ENCODE measurements around the gene CAMSAP1. TPM values are rescaled to one million over a fixed set of nuclear protein-coding genes. Genes with fewer than 3 reads are reported as not detected.

CAMSAP1 gene
- total RNA-seq, 1 experiment from 2014 or later = 52.7 TPM

DNA sequence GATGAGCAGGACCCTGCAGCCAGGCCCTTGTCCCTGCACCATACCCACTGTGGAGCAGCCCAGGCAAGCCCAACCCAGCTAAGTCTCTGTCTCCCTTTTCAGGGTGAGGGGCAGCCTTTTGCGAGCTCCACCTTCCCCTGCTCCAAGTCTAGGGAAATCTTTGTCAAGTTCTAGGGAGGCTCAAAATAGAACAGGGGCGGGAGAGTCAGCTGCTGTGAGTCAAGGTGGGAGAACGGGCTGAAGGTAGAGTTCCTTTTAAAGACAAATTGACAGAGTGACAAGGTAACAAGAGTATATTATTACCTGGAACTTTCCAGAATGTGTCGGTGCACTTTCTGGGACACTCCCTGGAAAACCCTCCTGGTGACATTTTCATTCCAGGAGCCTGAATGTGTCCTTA lies 140.6 kb downstream of the CAMSAP1 start:
- no peak overlapping the region for H3K27ac Mint-ChIP-seq

More for the DNA sequence above, 140.6 kb downstream of the CAMSAP1 start:
- H2AK5ac ChIP-seq (ENCODE audit: insufficient read length, low read length) = no peak overlapping the region
- no peak overlapping the region for H3K4me2 ChIP-seq (ENCODE audit: insufficient read depth, insufficient read length, low read length)
- no peak overlapping the region for H3K9ac ChIP-seq (ENCODE audit: extremely low read depth, insufficient read length, low read length)
- no peak overlapping the region for H3K27ac ChIP-seq (ENCODE audit: insufficient read length, low read depth, low read length)
- Mint-ChIP-seq H3K27me3 (ENCODE audit: low read depth) (no peaks in the 10 kb centered on the region), H3K9me3 (peaks cover 12 to 22% of the 10 kb centered on the region in 2 experiments), H3K36me3 (ENCODE audit: insufficient read depth in 1 of 3, low read depth in 3 of 3) (peaks cover 0 to 10% (median 4%) of the 10 kb centered on the region in 3 experiments; a peak in 4 of 7 replicates), H3K4me3 (no peak overlapping the region), H3K4me1 (no peaks in the 10 kb centered on the region)
- no peak overlapping the region for H2BK20ac ChIP-seq (ENCODE audit: low read depth, low read length, poor library complexity, severe bottlenecking)
- H3K79me2 ChIP-seq (ENCODE audit: insufficient read depth, low read length) = no peaks in the 10 kb centered on the region
- H3K4me1 ChIP-seq (ENCODE audit: insufficient read depth, low read length) = no peaks in the 10 kb centered on the region
- H2BK5ac ChIP-seq (ENCODE audit: insufficient read length, low read length) = no peak overlapping the region
- H2AFZ ChIP-seq (ENCODE audit: low read length) = no peak overlapping the region
- WGBS (ENCODE audit: extremely low coverage, insufficient read length, low lambda C conversion rate) = no CpG with 5 or more reads among the region's 4 CpGs
- no peak for TF ChIP-seq CTCF (conservative IDR thresholded peaks at IDR 0.05)
- H3K23ac ChIP-seq (ENCODE audit: insufficient read length, low read depth, low read length) = no peak overlapping the region
- H3K23me2 ChIP-seq (ENCODE audit: insufficient read length, low read depth, low read length, poor library complexity, severe bottlenecking) = no peaks in the 10 kb centered on the region
- H3K4ac ChIP-seq (ENCODE audit: low read depth, low read length) = no peak overlapping the region
- no peak for DNase-seq
- no peak overlapping the region for H4K91ac ChIP-seq (ENCODE audit: insufficient read length, low read depth, low read length)
- H4K20me1 ChIP-seq (ENCODE audit: control insufficient read depth, insufficient read depth, insufficient read length) = no peaks in the 10 kb centered on the region
- H3T11ph ChIP-seq (ENCODE audit: low read length) = no peak overlapping the region
- no peak overlapping the region for H2BK120ac ChIP-seq (ENCODE audit: low read depth, low read length, poor library complexity, severe bottlenecking)
- no peak overlapping the region for H2BK15ac ChIP-seq (ENCODE audit: low read depth, low read length)
- no peak overlapping the region for H3K14ac ChIP-seq (ENCODE audit: insufficient read depth, low read length)
- no peak overlapping the region for H4K8ac ChIP-seq (replicated peaks; ENCODE audit: insufficient read length, low read depth, low read length)
- no peak overlapping the region for H4K5ac ChIP-seq (ENCODE audit: insufficient read length, low read depth, low read length)
- H3K27me3 ChIP-seq (ENCODE audit: insufficient read depth, low read length) = no peaks in the 10 kb centered on the region
- peaks cover 4% of the 10 kb centered on the region for H3K9me3 ChIP-seq (ENCODE audit: control insufficient read depth, low read depth, low read length)
- no peaks in the 10 kb centered on the region for H3K79me1 ChIP-seq (ENCODE audit: insufficient read depth, low read depth, low read length, poor library complexity, severe bottlenecking)
- no peak overlapping the region for H3K18ac ChIP-seq (ENCODE audit: insufficient read length, low read depth, low read length)
- no peak overlapping the region for H3K56ac ChIP-seq (ENCODE audit: insufficient read length, low read depth, low read length)
- no peak overlapping the region for H2BK12ac ChIP-seq (ENCODE audit: insufficient read length, low read depth, low read length)

All from H9 (cell line).